HCT116 (cell line): ENCODE data around the gene CACNA1G. TPM values are rescaled to one million over a fixed set of nuclear protein-coding genes. Genes with fewer than 3 reads are reported as not detected.

ENCODE experiments used
- ATAC-seq: fragments of 200-7000 bp; cut with Tn5 transposase; 2 replicates; pipeline ENCODE4 v1.9.1; 2020; ENCODE audit warnings: mild to moderate bottlenecking, moderate library complexity
- BruUV-seq: library from RNA; stranded (reverse); fragments of 400-500 nt; replicated peaks from 2 replicates; lab custom pipeline; 2021; lab: Mats Ljungman, UMichigan
- CTCF ChIA-PET: fragments of 300-600 bp; sonication (Branson Sonifier 250); formaldehyde crosslinking; loops from one replicate; lab custom pipeline; 2021; ENCODE audit warnings: antibody characterized with exemption; lab: Charles Lee
- POLR2A ChIA-PET: fragments of 300-600, 350-600 bp; sonication (Branson Sonifier 250); formaldehyde crosslinking; loops from one replicate; lab custom pipeline; 2021; ENCODE audit warnings: antibody characterized with exemption; lab: Charles Lee
- RAD21 ChIA-PET, 2 experiments: fragments of 300-600 bp; sonication (Branson Sonifier 250); formaldehyde crosslinking; loops; one replicate each; lab custom pipeline; 2023; ENCODE audit warnings: low total read pairs in 2 of 2; ENCODE audit not compliant: uncharacterized antibody in 2 of 2, unreplicated experiment in 2 of 2, low non-redundant PET in 1 of 2; lab: Charles Lee
- DNase-seq: peaks from one replicate; pipeline ENCODE4 v3.0.0-alpha.2; 2010; ENCODE audit warnings: low read depth, low spot score
- H2AFZ ChIP-seq: fragments of 200-600 bp; shearing (Covaris generic), sonication (generic); 2 replicates; pipeline ENCODE4 v1.6.1; 2017; ENCODE audit warnings: low read depth, mixed run types, mixed read lengths, antibody characterized with exemption, low read length; ENCODE audit not compliant: poor library complexity, severe bottlenecking
- H3K27ac ChIP-seq: 2 replicates; pipeline ENCODE4 v1.5.1; 2012; ENCODE audit warnings: low read depth, low read length
- H3K27me3 ChIP-seq: fragments of 200-600 bp; sonication (generic); 2 replicates; pipeline ENCODE4 v1.6.1; 2016; ENCODE audit warnings: mixed run types, low read length, mixed read lengths; ENCODE audit not compliant: insufficient read depth
- H3K36me3 ChIP-seq, 2 experiments: fragments of 200-500 bp in 1 of 2; fragments of 200-600 bp in 1 of 2; sonication (Bioruptor generic) in 1 of 2; sonication (generic) in 1 of 2; 2 replicates each; pipeline versions ENCODE4 v1.5.1 to v1.6.1; 2014 to 2016; ENCODE audit warnings: low read length in 2 of 2, inconsistent platforms in 1 of 2, mixed read lengths in 1 of 2, mixed run types in 1 of 2; ENCODE audit not compliant: insufficient read depth in 2 of 2, control insufficient read depth in 1 of 2
- H3K4me1 ChIP-seq, 2 experiments: fragments of 200-600 bp in 1 of 2; sonication (generic) in 1 of 2; 2 replicates each; pipeline versions ENCODE4 v1.5.1 to v1.6.1; 2012 to 2017; ENCODE audit warnings: low read length in 2 of 2, inconsistent platforms in 1 of 2, mild to moderate bottlenecking in 1 of 2, mixed read lengths in 1 of 2, mixed run types in 1 of 2, moderate library complexity in 1 of 2; ENCODE audit not compliant: insufficient read depth in 2 of 2, control insufficient read depth in 1 of 2
- H3K4me2 ChIP-seq: fragments of 200-600 bp; sonication (generic); 2 replicates; pipeline ENCODE4 v1.6.1; 2017; ENCODE audit warnings: mixed run types, low read length, mixed read lengths
- H3K4me3 ChIP-seq, 2 experiments: fragments of 200-600 bp in 1 of 2; sonication (generic) in 1 of 2; replicated peaks in 1 of 2; 2 replicates each; pipeline ENCODE4 v1.5.1; 2011 to 2016; ENCODE audit warnings: low read length in 2 of 2, control low read depth in 1 of 2, low read depth in 1 of 2, mild to moderate bottlenecking in 1 of 2, mixed read lengths in 1 of 2, mixed run types in 1 of 2
- H3K79me2 ChIP-seq: fragments of 200-600 bp; sonication (generic); 2 replicates; pipeline ENCODE4 v1.6.1; 2017; ENCODE audit warnings: mild to moderate bottlenecking, mixed run types, low read length, moderate library complexity, mixed read lengths; ENCODE audit not compliant: insufficient read depth
- H3K9ac ChIP-seq: fragments of 200-600 bp; sonication (generic); 2 replicates; pipeline ENCODE4 v1.6.1; 2016; ENCODE audit warnings: low read length, mixed read lengths
- H3K9me2 ChIP-seq: fragments of 200-600 bp; sonication (generic), shearing (Covaris generic); 2 replicates; pipeline ENCODE4 v1.6.1; 2017; ENCODE audit warnings: mixed run types, mild to moderate bottlenecking, moderate library complexity; ENCODE audit not compliant: insufficient read depth
- H3K9me3 ChIP-seq, 2 experiments: fragments of 200-500 bp in 1 of 2; fragments of 200-600 bp in 1 of 2; sonication (Bioruptor generic) in 1 of 2; sonication (generic) in 1 of 2; 2 replicates each; pipeline ENCODE4 v1.6.1; 2014 to 2017; ENCODE audit warnings: low read length in 2 of 2, mixed read lengths in 2 of 2, inconsistent platforms in 1 of 2, low read depth in 1 of 2, mild to moderate bottlenecking in 1 of 2, mixed run types in 1 of 2, moderate library complexity in 1 of 2; ENCODE audit not compliant: control insufficient read depth in 1 of 2, insufficient read depth in 1 of 2
- H4K20me1 ChIP-seq: fragments of 200-600 bp; sonication (generic), shearing (Covaris generic); 2 replicates; pipeline ENCODE4 v1.6.1; 2017; ENCODE audit warnings: mixed run types, mild to moderate bottlenecking, moderate library complexity; ENCODE audit not compliant: insufficient read depth
- ATF3 ChIP-seq: IDR thresholded peaks from 2 replicates; pipeline ENCODE4 v1.6.1; 2012
- CEBPB ChIP-seq: IDR thresholded peaks from 2 replicates; pipeline ENCODE4 v1.6.1; 2012; ENCODE audit warnings: low read depth
- EGR1 ChIP-seq: IDR thresholded peaks from 2 replicates; pipeline ENCODE4 v1.6.1; 2012; ENCODE audit warnings: low read depth
- ELF1 ChIP-seq: IDR thresholded peaks from 2 replicates; pipeline ENCODE4 v1.6.1; 2012; ENCODE audit warnings: low read depth, borderline replicate concordance
- EZH2phosphoT487 ChIP-seq: fragments of 200-600 bp; IDR thresholded peaks from 2 replicates; pipeline ENCODE4 v1.6.1; 2018; ENCODE audit warnings: antibody characterized with exemption, borderline replicate concordance
- FOSL1 ChIP-seq: IDR thresholded peaks from 2 replicates; pipeline ENCODE4 v1.6.1; 2012; ENCODE audit warnings: low read depth
- JUND ChIP-seq: IDR thresholded peaks from 2 replicates; pipeline ENCODE4 v1.6.1; 2012
- MAX ChIP-seq: IDR thresholded peaks from 2 replicates; pipeline ENCODE4 v1.6.1; 2012
- POLR2A ChIP-seq: IDR thresholded peaks from 2 replicates; pipeline ENCODE4 v1.7.0; 2011; ENCODE audit warnings: borderline replicate concordance; ENCODE audit not compliant: insufficient read depth, insufficient read length; ENCODE audit errors: extremely low read depth
- POLR2AphosphoS5 ChIP-seq: IDR thresholded peaks from 2 replicates; pipeline ENCODE4 v1.6.1; 2011; ENCODE audit warnings: mild to moderate bottlenecking, low read depth, low read length, moderate library complexity
- REST ChIP-seq: IDR thresholded peaks from 2 replicates; pipeline ENCODE4 v1.6.1; 2012; ENCODE audit warnings: low read depth
- SIN3A ChIP-seq: IDR thresholded peaks from 2 replicates; pipeline ENCODE4 v1.6.1; 2012; ENCODE audit warnings: low read depth
- SRF ChIP-seq: IDR thresholded peaks from 2 replicates; pipeline ENCODE4 v1.6.1; 2012; ENCODE audit warnings: low read depth
- TCF7L2 ChIP-seq: IDR thresholded peaks from 2 replicates; pipeline ENCODE4 v1.7.0; 2011; ENCODE audit warnings: borderline replicate concordance, inconsistent platforms; ENCODE audit not compliant: insufficient read depth, insufficient read length; ENCODE audit errors: extremely low read depth
- YY1 ChIP-seq: IDR thresholded peaks from 2 replicates; pipeline ENCODE4 v1.6.1; 2011; ENCODE audit warnings: low read length, low read depth, moderate library complexity, mild to moderate bottlenecking; ENCODE audit not compliant: insufficient replicate concordance; ENCODE audit errors: extremely low read depth
- intact Hi-C: fragments of 100-400 bp; cut with micrococcal nuclease; formaldehyde crosslinking; loops from 2 replicates; pipeline ENCODE4 v1.10.0; 2022
- total RNA-seq: library from RNA; stranded (reverse); gene quantifications from one replicate; pipeline ENCODE4 v1.2.1, GENCODE V29; 2021; ENCODE audit not compliant: unreplicated experiment

The CACNA1G gene
- total RNA-seq, 1 experiment from 2014 or later = 3.4 TPM

- intact Hi-C loops = no loop called here
- ATAC-seq = no peak
- Histone ChIP-seq H3K36me3 (no peaks in the 10 kb centered on the region), H3K4me1 (peaks cover 26 to 57% of the 10 kb centered on the region in 2 experiments), H3K9ac (no peak overlapping the region), H3K9me3 (no peaks in the 10 kb centered on the region), H3K4me3 (no peak overlapping the region), H3K4me2 (no peak overlapping the region), H4K20me1 (no peaks in the 10 kb centered on the region), H3K9me2 (no peaks in the 10 kb centered on the region), H2AFZ (no peak overlapping the region), H3K27me3 (no peaks in the 10 kb centered on the region), H3K79me2 (no peaks in the 10 kb centered on the region), H3K27ac (no peak overlapping the region)
- RAD21 ChIA-PET = no interaction called here
- no TSS peak for BruUV-seq
- CTCF ChIA-PET = interaction anchor here (0.7 kb wide), 1 partner anchor 8 kb away, joined by 6 read pairs; no protein-coding TSS in a partner anchor
- no peak for DNase-seq
- TF ChIP-seq MAX = no peak
- TF ChIP-seq SIN3A = no peak
- TF ChIP-seq SRF = no peak
- TF ChIP-seq EZH2phosphoT487 = no peak
- no peak for TF ChIP-seq POLR2A
- TF ChIP-seq CEBPB = no peak
- TF ChIP-seq REST = no peak
- no peak for TF ChIP-seq EGR1
- no peak for TF ChIP-seq ATF3
- no peak for TF ChIP-seq ELF1
- no peak for TF ChIP-seq FOSL1
- TF ChIP-seq TCF7L2 = no peak
- TF ChIP-seq YY1 = no peak
- no peak for TF ChIP-seq POLR2AphosphoS5
- TF ChIP-seq JUND = no peak
- TF ChIP-seq, all 23 proteins: peak for 0
- POLR2A ChIA-PET = no interaction called here
Observed at GRCh38 chr17:50672071-50672470, 111.6 kb downstream of the CACNA1G start.
